Neural cell (in vitro differentiated cells): Measurements from ENCODE around the gene ARSB. TPM values are rescaled to one million over a fixed set of nuclear protein-coding genes. Genes with fewer than 3 reads are reported as not detected.
A peak's percentile ranks its signal among the peaks of the same experiment; 100 is the strongest.

Experiments
- H2AFZ ChIP-seq: fragments of 200-600, 300-800 bp; sonication (generic), shearing (Covaris generic); 2 replicates; pipeline ENCODE4 v1.6.0; 2014; ENCODE audit warnings: low read depth, mild to moderate bottlenecking, antibody characterized with exemption, low read length, moderate library complexity
- H3F3A ChIP-seq: fragments of 200-600 bp; shearing (Covaris generic); 2 replicates; pipeline ENCODE4 v1.6.1; 2016; ENCODE audit warnings: mild to moderate bottlenecking, moderate library complexity, mixed read lengths, antibody characterized with exemption, low read length; ENCODE audit not compliant: insufficient read depth, poor library complexity, severe bottlenecking
- H3K27ac ChIP-seq: fragments of 200-600, 300-800 bp; sonication (generic), shearing (Covaris generic); 2 replicates; pipeline ENCODE4 v1.5.1; 2014; ENCODE audit warnings: mild to moderate bottlenecking, low read length, moderate library complexity
- H3K27me3 ChIP-seq: fragments of 300-800, 200-600 bp; sonication (generic), shearing (Covaris generic); 2 replicates; pipeline ENCODE4 v1.6.0; 2014; ENCODE audit warnings: mild to moderate bottlenecking, low read depth, low read length, moderate library complexity; ENCODE audit not compliant: insufficient read depth
- H3K36me3 ChIP-seq: fragments of 300-800, 200-600 bp; sonication (generic), shearing (Covaris generic); 2 replicates; pipeline ENCODE4 v1.5.1; 2014; ENCODE audit warnings: mild to moderate bottlenecking, antibody characterized with exemption, low read length, moderate library complexity; ENCODE audit not compliant: insufficient read depth
- H3K4me2 ChIP-seq: fragments of 300-800, 200-600 bp; sonication (generic), shearing (Covaris generic); 2 replicates; pipeline ENCODE4 v1.6.0; 2014; ENCODE audit warnings: mild to moderate bottlenecking, low read length
- H3K4me3 ChIP-seq: fragments of 300-800, 200-600 bp; sonication (generic), shearing (Covaris generic); 2 replicates; pipeline ENCODE4 v1.5.1; 2014; ENCODE audit warnings: mild to moderate bottlenecking, low read length, moderate library complexity
- H3K79me2 ChIP-seq: fragments of 200-600 bp; shearing (Covaris generic); replicated peaks from 2 replicates; pipeline ENCODE4 v1.6.0; 2014; ENCODE audit warnings: mild to moderate bottlenecking, low read length, moderate library complexity; ENCODE audit not compliant: insufficient read depth
- H3K9ac ChIP-seq: fragments of 300-800, 200-600 bp; sonication (generic), shearing (Covaris generic); 2 replicates; pipeline ENCODE4 v1.6.1; 2016; ENCODE audit warnings: mild to moderate bottlenecking, low read length, mixed read lengths
- H3K9me2 ChIP-seq: fragments of 200-600 bp; shearing (Covaris generic); 2 replicates; pipeline ENCODE4 v1.6.1; 2016; ENCODE audit warnings: mild to moderate bottlenecking, low read length, mixed read lengths; ENCODE audit not compliant: insufficient read depth
- H3K9me3 ChIP-seq: fragments of 200-600, 300-800 bp; sonication (generic), shearing (Covaris generic); 2 replicates; pipeline ENCODE4 v1.6.1; 2016; ENCODE audit warnings: mild to moderate bottlenecking, mixed run types, low read length, moderate library complexity, mixed read lengths
- H4K20me1 ChIP-seq: fragments of 200-600 bp; shearing (Covaris generic); 2 replicates; pipeline ENCODE4 v1.6.1; 2016; ENCODE audit warnings: mild to moderate bottlenecking, mixed run types; ENCODE audit not compliant: insufficient read depth
- CTCF ChIP-seq: fragments of 450-650 bp; IDR thresholded peaks from 2 replicates; pipeline ENCODE4 v1.5.1; 2014; ENCODE audit warnings: antibody characterized with exemption, mild to moderate bottlenecking, moderate library complexity; ENCODE audit not compliant: poor library complexity, severe bottlenecking
- EP300 ChIP-seq: fragments of 450-650 bp; conservative IDR thresholded peaks from 2 replicates; pipeline ENCODE4 v1.6.1; 2014; ENCODE audit warnings: antibody characterized with exemption, mild to moderate bottlenecking, moderate library complexity; ENCODE audit not compliant: poor library complexity, severe bottlenecking
- EZH2 ChIP-seq: fragments of 200-600, 300-800 bp; shearing (Covaris generic), sonication (generic); IDR thresholded peaks from 2 replicates; pipeline ENCODE4 v1.6.1; 2014; ENCODE audit warnings: antibody characterized with exemption, low read length, borderline replicate concordance, mild to moderate bottlenecking; ENCODE audit not compliant: insufficient read depth, poor library complexity, severe bottlenecking
- MXI1 ChIP-seq: fragments of 450-650 bp; conservative IDR thresholded peaks from 2 replicates; pipeline ENCODE4 v1.6.1; 2014; ENCODE audit warnings: antibody characterized with exemption, mild to moderate bottlenecking; ENCODE audit not compliant: poor library complexity, severe bottlenecking
- POLR2AphosphoS5 ChIP-seq: IDR thresholded peaks from 2 replicates; pipeline ENCODE4 v1.6.1; 2012
- RAD21 ChIP-seq: fragments of 450-650 bp; conservative IDR thresholded peaks from 2 replicates; pipeline ENCODE4 v1.6.1; 2014; ENCODE audit warnings: antibody characterized with exemption, mild to moderate bottlenecking, moderate library complexity
- REST ChIP-seq: IDR thresholded peaks from 2 replicates; pipeline ENCODE4 v1.6.1; 2012; ENCODE audit warnings: borderline replicate concordance
- SMC3 ChIP-seq: fragments of 450-650 bp; conservative IDR thresholded peaks from 2 replicates; pipeline ENCODE4 v1.6.1; 2014; ENCODE audit warnings: antibody characterized with exemption, mild to moderate bottlenecking, moderate library complexity; ENCODE audit not compliant: poor library complexity
- TAF1 ChIP-seq: IDR thresholded peaks from 2 replicates; pipeline ENCODE4 v1.6.1; 2012; ENCODE audit warnings: low read depth
- polyA minus RNA-seq: library from RNA; depleted of rRNA, polyadenylated mRNA; stranded (reverse); fragments of >200 nt; gene quantifications from 2 replicates; pipeline ENCODE4 v1.2.3, GENCODE V29; 2014
- polyA plus RNA-seq: library from polyadenylated mRNA; depleted of rRNA; stranded (reverse); fragments of >200 nt; gene quantifications from 2 replicates; pipeline ENCODE4 v1.2.3, GENCODE V29; 2014

Gene ARSB
- 4.9 and 8.7 TPM in 2 replicates for polyA plus RNA-seq
- polyA minus RNA-seq = 16.1 and 16.9 TPM in 2 replicates

GRCh38 chr5:78985116-78985724 is at the start of gene ARSB:
Gene ARSB, minus strand, starts transcription at chr5:78985310. Its CDS starts 62 bp downstream, at chr5:78985248.
- no peaks in the 10 kb centered on the region for H3F3A ChIP-seq
- no peaks in the 10 kb centered on the region for H4K20me1 ChIP-seq
- peaks cover 6% of the 10 kb centered on the region for H3K79me2 ChIP-seq
- H3K9me3 ChIP-seq = no peaks in the 10 kb centered on the region
- H3K27ac ChIP-seq = peak within 1 kb of the TSS; percentile 90
- peak within 1 kb of the TSS; percentile 88 for H3K9ac ChIP-seq
- H3K9me2 ChIP-seq = no peaks in the 10 kb centered on the region
- peak within 1 kb of the TSS; percentile 87 for H3K4me2 ChIP-seq
- H3K27me3 ChIP-seq = no peaks in the 10 kb centered on the region
- TF ChIP-seq TAF1 = no peak
- no peak for TF ChIP-seq POLR2AphosphoS5
- no peak for TF ChIP-seq REST
- no peak for TF ChIP-seq MXI1
- TF ChIP-seq CTCF = no peak
- TF ChIP-seq EZH2 = no peak
- no peak for TF ChIP-seq EP300
- no peak for TF ChIP-seq SMC3
- no peak for TF ChIP-seq RAD21
- H3K36me3 ChIP-seq = no peaks in the 10 kb centered on the region
- H3K4me3 ChIP-seq = peak within 1 kb of the TSS; percentile 68
- H2AFZ ChIP-seq = peak within 1 kb of the TSS; percentile 93

GRCh38 chr5:79032782-79033181 is 47.7 kb upstream of the ARSB start:
- H3K79me2 ChIP-seq = no peaks in the 10 kb centered on the region
- H4K20me1 ChIP-seq = no peaks in the 10 kb centered on the region
- H3K4me2 ChIP-seq = no peak overlapping the region
- H3K27ac ChIP-seq = no peak overlapping the region
- TF ChIP-seq EZH2 (no peak), EP300 (no peak), MXI1 (no peak), RAD21 (no peak), CTCF (no peak), SMC3 (no peak), REST (no peak), TAF1 (no peak), POLR2AphosphoS5 (no peak)
- H3K9ac ChIP-seq = no peak overlapping the region
- H2AFZ ChIP-seq = no peak overlapping the region
- no peak overlapping the region for H3K4me3 ChIP-seq
- H3K27me3 ChIP-seq = no peaks in the 10 kb centered on the region
- H3K9me2 ChIP-seq = no peaks in the 10 kb centered on the region
- H3K9me3 ChIP-seq = no peaks in the 10 kb centered on the region
- no peaks in the 10 kb centered on the region for H3K36me3 ChIP-seq
- H3F3A ChIP-seq = no peaks in the 10 kb centered on the region
